GM20431 (cell line): Measurements from ENCODE around the gene CHST15.

Experiments used
- in situ Hi-C: fragments of 300-500 bp; cut with MseI, MboI; formaldehyde crosslinking; loops from one replicate; pipeline ENCODE4 v1.15.0; 2020; ENCODE audit warnings: low sequenced_read_pairs; ENCODE audit not compliant: unreplicated experiment

CHST15 gene

DNA sequence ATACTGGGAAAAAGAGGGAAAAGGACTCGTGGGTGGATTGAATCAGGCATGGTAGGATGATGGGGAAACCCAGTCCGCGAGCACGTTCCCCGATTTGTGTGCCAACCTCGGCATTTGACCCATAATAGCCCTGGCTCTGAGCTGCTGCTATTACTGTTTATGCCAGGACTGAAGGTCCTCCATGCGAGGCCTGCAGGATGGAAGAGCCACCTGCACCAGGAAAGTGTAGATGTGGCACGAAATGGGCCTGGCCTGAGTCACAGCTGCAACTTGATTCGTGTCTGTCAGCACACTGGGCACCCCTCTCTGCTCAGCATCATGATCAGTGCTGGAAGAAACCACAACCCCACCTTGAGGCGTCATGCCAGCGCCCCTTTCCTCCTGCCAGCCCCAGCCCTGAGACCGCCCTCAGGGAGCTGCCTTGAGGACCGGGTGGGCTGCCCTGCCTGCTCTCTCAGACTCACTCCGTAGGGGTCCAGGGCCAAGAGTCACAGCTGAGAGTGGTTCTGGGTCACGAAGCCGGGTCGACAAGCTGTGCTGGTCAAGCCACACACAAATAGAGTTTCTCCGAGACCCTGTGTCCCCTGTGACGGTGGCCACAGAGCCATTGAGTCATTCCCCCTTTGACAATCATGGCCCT, 74.4 kb downstream of the CHST15 start:
- in situ Hi-C loops: no loop called here

DNA sequence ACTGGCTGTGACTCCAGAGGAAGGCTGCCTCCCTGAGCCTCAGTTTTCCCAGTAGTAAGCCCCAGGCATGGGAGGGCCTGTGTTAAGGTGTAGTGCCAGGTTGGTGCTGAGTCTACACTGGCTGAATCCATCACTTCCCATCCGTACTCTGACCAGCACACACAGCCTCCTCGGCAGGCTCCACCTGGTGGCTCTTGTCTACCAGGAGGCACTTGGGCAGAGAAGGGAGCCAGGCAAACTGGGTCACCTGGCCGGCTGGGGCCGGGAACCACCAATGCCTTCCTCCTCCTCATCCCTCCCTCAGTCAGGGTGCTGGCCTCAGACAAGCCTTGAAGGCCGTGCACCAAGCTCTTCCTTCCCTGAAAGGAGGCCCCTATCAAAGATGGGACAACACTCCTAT, 75.7 kb downstream of the CHST15 start:
- in situ Hi-C loops: no loop called here

DNA sequence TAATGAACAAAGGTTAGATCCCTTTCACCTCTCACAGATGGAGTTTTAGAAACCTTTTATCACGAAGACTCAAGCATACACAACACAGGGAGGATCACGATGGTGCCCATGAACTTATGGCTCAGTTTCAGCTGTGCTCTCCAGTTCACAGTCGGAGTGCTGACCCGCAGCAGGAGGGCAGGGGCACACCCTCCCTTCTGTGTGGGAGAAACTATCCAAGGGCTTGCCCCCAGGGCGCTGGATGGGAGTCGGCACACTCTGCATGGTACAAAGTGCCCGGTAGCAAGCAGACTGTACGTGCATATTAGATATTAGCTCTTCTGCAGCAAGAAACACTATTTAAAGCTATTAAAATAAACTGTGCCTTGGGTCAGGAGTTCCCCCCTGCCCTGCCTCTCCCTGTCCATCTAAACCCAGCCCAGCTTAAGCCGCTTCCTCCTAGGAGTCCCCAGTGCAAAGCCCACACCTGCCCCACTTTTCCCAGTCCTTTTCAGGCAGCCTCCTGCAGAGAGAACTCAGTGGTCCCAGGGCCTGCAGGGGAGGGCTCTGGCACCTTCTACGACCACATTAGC, 76.5 kb downstream of the CHST15 start:
- in situ Hi-C loops: no loop called here

DNA sequence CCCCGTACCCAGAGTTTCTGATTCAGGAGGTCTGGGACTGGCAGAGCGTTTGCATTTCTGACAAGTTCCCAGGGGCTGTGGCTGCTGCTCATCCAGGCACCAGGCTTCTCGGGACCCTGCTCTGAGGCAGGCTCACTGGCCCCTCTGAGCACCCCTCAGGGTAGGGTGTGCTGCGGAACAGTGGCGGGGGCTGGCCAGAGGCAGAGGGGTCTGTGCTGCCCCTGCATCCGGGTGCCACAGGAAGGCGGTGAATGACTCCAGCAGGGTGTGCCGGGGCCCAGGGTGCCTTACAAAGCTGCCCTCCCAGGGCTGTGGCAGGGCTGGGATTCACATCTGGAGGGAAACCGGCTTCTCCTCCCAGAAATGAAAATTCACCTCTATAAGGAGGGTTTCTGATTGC, 77.4 kb downstream of the CHST15 start:
- in situ Hi-C loops: no loop called here

DNA sequence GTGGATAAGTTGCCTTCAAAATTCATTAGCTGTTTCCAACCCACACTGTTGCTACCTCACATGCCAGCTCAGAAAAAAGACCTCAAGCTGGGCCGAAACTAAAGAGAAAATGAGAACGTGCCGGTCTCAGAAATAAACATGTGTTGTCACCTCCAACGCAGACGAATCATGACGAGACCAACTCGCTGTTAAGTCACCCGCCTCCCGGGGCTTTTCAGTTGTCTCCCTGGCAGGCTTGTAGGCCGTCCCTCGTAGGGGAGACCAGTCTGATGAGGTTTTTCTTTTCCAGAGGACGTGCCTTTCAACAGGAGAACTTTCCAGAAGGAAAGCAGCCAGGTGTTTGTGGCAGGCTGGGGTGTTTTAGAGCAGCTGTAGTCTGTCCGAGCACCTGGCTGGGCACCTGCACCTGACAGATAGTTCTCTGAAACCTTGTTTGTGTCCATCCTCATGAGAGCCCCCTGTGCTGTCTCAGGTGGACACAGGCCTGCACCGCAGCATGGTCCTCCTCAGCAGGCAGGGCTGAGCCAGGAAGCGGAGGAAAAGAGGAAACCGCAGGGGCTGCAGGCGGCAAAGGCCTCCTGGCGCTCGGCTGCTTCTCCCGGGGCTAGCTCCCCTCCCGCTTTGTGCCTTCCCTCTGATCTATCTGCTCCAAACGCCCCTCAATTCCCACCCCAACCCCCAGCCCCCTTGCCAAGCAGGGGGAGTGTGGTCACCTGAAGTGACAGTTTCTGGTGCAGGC, 78.8 kb downstream of the CHST15 start:
- in situ Hi-C loops: no loop called here

DNA sequence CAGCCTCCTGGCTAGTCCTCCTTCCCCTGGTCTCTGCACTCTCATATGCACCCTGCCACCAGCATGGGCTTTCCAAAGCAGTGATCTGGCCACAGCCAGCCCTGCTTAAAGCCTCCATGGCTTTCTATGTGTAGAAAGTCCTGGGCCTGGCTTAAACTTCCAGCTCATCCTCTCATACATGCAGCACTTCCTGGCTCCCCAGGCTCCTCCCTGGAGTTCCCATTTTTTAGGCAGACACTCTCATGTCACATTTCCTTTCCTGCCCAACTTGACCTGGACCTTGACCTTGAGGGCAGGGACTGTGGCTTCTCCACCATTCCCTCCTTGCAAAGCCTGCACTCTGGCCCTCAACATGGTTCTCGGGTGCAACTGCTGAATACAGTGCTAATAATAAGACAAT, 79.5 kb downstream of the CHST15 start:
- in situ Hi-C loops: no loop called here

DNA sequence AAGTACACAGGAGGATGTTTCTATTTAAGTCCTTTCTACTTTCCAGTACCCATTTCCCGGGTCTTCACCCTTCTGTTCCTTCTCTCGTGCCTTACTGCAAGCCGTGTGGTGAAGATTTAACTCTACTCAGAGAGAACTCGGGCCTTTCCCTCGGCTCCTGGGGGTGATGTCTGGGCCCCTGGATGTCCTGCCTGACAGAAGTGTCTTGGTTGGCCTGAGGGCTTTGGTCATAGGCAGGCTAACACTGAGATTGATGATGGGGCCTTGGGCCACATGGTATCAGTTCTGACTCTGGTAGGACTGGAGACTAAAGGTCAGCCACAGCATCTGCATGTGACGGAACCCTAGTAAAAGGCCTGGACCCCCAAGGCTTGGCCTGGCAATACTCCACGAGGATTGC, 80.4 kb downstream of the CHST15 start:
- in situ Hi-C loops: no loop called here

DNA sequence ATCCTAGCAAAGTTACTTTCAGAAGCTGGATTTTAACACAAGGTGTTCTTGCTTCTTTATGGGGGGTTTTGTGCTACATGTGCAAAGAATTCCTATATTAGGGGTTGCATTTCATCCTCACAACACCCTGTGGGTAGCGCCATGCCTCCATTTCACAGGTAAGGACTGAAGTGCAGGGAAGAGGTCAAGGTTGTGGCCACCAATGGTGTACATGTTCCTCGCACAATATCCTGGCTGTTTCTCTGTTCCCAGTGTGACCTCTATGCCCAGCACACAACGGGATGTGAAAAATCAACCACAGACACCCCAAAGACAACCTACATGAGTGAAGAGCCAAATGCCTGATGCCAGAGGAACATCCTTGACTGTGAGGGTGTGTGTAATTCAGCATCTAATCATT, 80.8 kb downstream of the CHST15 start:
- in situ Hi-C loops: no loop called here

DNA sequence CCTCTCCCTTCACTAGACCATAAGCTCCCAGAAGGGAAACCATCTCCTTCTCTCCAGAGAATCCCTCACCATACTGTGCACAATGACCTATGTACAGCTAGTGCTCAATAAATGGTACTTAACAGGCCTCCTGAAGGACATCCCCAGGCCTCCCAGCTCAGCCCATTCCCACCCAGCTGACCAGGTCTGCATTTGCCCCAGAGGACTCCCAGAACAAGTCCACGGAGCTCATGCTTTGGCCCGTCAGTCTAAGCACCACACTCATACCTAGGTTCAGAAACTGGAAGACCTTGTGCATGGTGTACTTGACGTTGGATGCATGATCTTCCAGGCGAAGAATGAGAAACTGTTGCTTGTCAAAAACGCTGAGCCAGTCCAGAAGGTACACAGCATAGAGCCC, 81.3 kb downstream of the CHST15 start:
- in situ Hi-C loops: no loop called here

DNA sequence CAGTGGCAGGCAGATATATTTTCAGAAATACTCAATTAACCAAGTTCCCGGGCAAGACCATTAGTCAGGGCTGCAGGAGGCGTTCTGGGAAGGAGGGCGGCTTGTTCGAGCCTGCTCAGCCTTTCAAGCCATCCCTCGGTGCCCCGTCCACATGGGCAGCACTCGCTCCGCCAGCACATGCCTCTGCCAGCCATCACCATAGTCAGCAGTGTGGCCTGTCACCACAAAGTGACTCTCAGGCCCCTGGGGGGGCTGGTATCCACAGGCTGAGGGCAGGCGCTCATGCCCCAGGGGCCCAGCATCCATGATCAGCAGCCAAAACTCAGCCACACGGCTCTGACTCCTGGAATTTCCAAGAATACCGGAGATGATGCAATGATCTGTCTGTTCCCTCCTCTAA, 81.9 kb downstream of the CHST15 start:
- in situ Hi-C loops: no loop called here

DNA sequence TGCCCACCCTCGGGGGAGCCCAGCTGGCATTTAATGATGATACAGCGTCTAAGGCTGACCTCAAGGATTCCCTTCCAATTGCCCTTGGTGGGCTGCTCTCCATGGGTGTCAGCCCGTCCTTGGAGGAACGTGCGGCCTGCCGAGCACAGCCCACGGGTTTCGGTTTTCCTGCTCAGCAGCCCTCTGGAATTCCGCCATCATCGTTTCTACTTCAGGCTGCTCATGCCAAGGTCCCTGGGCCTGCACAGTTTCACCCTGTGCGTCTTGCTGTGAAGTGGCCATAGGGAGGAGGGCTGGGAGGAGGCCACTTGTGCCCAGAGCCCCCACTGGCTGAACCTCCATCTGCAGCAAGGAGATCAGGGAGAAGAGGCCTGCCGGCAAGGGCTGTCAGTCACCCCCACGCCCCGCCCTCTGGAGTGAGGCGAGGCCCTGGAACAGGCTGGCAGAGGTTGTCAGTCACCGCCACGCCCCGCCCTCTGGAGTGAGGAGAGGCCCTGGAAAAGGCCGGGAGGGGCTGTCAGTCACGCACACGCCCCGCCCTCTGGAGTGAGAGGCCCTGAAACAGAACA, 82.8 kb downstream of the CHST15 start:
- in situ Hi-C loops: no loop called here

DNA sequence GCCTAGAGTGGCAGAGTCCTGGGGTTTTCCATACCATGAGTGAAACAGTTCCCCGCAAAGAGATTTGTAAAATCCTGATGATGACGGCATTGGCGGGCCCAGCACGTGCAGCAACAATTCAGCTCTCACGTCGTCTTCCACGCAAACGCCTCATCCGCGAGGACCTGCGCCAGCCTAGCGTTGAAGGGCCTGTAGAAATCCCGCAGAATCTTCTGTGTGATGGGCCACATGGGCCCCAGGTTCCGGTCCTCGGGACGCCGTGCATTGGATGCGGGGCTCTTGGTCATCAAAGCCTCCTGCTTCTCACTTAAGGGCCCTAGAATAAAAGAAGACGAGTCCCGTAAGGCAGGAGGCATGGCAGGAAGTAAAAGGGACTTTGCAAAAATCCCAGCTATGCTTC, 83.4 kb downstream of the CHST15 start:
- in situ Hi-C loops: no loop called here

DNA sequence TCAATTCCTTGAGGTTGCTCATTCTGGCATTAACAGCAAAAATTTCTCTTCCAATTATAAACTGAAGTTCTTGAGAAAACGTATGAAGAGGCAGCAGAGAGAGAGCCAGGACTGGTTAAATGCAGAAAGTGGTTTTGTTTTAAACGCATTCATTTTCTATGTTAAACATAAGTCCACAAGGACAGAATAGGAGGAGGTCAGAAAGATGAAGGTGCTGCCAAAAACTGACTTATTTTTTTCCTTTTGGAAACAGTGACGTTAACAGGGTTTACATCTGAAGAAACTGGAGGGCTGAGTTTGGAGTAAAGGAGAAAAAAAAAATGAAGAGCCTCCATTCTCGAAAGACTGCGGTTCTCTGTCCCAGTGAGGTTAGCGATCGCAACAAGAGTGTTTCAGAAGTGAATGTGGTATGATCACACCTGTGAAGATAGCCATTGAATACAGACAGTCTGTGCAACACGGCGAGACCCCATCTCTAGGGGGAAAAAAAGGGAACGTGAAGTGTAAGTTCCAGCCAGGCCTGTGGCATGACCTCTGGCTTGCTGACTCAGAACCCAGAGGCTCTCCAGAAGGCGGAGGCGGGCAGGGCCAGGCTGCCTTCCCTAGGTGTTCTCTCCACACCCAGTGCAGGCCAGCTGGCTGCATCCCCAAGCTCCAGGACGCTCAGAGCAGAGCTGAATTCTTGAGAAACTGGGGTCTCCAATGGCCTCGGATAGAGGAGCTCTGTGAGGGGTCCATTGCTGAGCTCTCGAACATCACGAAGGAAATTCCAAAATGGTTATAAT, 84.0 kb downstream of the CHST15 start:
- in situ Hi-C loops: loop anchor here (10.0 kb wide), 1 partner anchor 385 kb away; no protein-coding TSS in a partner anchor

DNA sequence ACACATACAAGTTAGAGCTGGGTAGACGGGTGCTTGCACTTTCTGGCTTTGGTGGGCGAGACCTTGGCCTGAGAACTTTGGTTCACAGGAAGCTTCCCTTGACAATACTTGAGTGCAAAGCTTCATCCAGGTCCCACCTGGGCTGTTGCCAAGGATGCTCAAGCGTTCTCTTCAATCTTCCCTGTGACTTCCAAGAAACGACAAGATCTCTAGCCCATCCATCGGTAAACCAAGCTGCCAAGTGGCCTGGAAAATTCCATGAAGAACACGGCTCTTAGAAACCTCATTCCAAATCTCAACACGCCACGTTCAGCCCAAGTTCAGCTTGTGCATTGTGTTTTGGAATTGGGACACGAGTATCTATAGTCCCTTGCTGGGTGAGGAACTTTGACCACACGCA, 84.7 kb downstream of the CHST15 start:
- in situ Hi-C loops: loop anchor here (10.0 kb wide), 1 partner anchor 386 kb away; no protein-coding TSS in a partner anchor

DNA sequence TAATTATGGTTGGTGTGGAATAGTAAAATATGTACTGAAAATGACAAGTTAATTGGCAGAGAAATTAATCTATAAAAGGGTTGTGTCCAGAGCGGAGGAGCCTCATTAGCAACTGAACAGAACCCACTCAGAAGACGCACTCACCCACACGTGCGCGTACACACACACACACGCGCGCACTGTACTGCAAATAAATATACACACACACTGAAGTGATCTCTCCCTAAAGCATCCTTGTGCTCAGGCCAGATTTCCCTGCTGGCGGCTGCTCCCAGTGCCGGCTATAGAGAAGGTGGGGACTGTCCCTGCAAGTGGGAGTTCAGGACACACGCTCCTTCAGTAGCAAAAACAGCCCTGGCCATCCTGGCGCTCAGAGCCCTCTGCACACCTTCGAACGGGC, 85.2 kb downstream of the CHST15 start:
- in situ Hi-C loops: loop anchor here (10.0 kb wide), 1 partner anchor 387 kb away; no protein-coding TSS in a partner anchor

DNA sequence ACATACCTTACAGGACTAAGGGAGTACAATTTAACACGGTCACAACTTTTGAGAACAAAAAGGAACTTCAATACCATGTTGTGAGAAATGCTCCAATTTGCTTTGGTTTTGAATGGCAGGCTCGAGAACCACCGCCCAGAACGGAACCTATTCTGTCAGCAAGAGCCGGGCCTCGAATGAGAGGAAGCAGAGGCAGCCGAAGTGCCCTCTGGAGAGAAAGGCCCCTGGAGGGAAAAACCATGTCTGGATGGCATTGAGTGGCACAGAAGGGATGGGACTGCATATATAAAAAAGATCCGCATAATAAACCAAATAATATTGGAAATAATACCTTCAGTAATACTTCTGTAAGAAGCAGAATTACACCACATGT, 85.6 kb downstream of the CHST15 start:
- in situ Hi-C loops: loop anchor here (10.0 kb wide), 1 partner anchor 387 kb away; no protein-coding TSS in a partner anchor

DNA sequence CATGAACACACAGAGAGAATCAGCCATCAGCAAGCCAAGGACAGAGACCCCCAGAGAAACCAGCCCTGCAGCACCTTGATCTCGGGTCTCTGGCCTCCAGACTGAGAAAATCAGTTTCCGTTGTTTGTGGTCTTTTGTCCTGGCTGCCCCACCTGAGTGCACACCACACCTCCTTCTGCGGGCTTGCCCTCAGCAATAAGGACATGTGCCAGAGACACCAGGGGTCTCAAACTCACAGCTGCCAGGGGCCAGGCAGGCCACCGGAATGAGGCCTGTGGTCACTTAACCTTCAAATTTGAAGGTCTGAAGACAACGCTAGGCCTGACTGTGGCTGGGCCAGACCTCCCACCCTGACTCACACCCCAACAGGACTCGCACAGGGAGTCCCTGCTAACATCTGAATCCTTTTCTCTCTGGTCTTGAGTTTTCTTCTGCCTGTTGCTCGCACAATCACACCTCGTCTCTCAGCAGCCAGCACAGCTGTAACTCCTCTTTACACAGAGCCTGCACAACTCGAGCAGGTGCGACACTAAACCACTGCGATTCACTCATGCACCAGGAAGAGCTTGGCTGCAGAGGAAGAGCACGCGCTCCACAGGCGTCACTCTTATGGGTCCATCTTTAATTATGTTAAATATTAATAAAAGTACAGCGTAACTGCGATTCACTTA, 86.2 kb downstream of the CHST15 start:
- in situ Hi-C loops: loop anchor here (10.0 kb wide), 1 partner anchor 388 kb away; no protein-coding TSS in a partner anchor

DNA sequence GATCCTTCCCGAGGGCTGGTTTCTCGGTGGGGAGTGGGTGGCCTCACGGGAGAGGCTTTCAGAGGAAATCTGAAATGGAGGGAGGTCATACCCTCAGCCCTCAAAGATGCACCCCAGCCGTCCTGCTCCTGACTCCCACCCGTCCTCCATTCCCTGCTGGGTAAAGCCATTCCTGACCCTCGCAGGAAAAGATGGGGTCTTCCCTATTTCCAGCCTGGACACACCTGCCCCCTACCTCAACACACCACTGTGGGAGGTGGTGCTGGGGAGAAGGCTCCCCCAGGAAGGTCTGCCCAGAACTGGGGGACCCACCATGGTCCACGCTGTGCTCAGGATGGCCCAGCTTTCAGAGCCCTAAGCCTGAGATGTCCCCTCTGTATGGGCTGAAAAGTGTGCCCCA, 86.9 kb downstream of the CHST15 start:
- in situ Hi-C loops: loop anchor here (10.0 kb wide), 1 partner anchor 388 kb away; no protein-coding TSS in a partner anchor

DNA sequence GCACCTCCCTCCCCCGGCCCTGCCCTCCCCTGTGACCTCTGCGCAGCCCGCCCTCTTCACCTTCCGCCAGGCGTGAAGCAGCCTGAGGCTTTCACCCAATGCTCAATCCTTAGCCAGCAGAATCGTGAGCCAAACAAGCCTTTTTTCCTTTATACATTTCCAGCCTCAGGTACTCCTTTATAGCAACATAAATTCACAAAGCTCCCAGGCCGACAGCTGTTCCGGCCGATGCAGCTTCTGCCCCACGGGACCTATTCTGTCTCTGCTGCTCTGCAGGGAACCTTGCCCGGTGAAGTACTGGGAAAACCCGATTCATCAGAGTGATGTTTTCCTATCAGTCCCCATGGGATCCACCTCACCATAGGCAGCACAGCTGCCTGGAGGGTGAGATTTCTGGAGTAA, 87.4 kb downstream of the CHST15 start:
- in situ Hi-C loops: loop anchor here (10.0 kb wide), 1 partner anchor 389 kb away; no protein-coding TSS in a partner anchor
